Measurements from ENCODE around the gene ZFHX3.

DNA sequence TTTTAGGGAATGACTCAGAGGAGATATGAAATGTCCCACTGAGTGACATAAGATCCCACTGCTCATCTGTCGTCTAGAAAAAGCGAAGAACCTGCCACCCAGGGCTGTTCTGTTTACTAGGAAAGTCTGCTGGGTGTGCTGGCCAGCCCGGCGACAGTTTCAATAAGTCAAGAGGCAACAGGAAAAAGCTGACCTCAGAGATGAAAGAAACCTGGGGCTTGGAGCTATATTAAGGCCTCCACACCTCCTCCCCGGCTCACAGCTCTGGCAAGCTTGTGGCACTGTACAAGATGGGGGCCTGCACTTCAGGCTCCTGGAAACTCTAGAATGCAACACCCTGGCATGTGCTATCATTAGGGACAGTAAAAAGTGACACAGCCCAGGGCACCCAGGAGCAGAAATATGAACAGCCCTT is 10.6 kb downstream of the ZFHX3 start:
- no peak for TF ChIP-seq EZH2 (IDR thresholded peaks at IDR 0.05; ENCODE audit: low read depth, low read length, severe bottlenecking)
- no peak for TF ChIP-seq CTCF (IDR thresholded peaks at IDR 0.05; ENCODE audit: control extremely low read depth in 1 of 3, insufficient read depth in 1 of 3, low read depth in 1 of 3, low read length in 3 of 3)
- TF ChIP-seq TAF1 (IDR thresholded peaks at IDR 0.05; ENCODE audit: low read depth, low read length), result no peak
- no peak for TF ChIP-seq ZNF274 (IDR thresholded peaks at IDR 0.05; ENCODE audit: borderline replicate concordance, extremely low read depth, low read length)
- no peak for TF ChIP-seq SIRT6 (IDR thresholded peaks at IDR 0.05; ENCODE audit: low read length)
- TF ChIP-seq EP300 (IDR thresholded peaks at IDR 0.05; ENCODE audit: borderline replicate concordance in 1 of 2, low read depth in 2 of 2, low read length in 2 of 2), result no peak
- TF ChIP-seq, protein P1, sequence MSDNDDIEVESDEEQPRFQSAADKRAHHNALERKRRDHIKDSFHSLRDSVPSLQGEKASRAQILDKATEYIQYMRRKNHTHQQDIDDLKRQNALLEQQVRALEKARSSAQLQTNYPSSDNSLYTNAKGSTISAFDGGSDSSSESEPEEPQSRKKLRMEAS (IDR thresholded peaks at IDR 0.05), result no peak
- TF ChIP-seq SIN3A (conservative IDR thresholded peaks at IDR 0.05 in 1 of 2, IDR thresholded peaks at IDR 0.05 in 1 of 2; ENCODE audit: low read depth in 1 of 2, low read length in 2 of 2), result no peak
- TF ChIP-seq POLR2AphosphoS5 (IDR thresholded peaks at IDR 0.05; ENCODE audit: low read depth, low read length), result no peak
- no peak for TF ChIP-seq POLR2A (IDR thresholded peaks at IDR 0.05; ENCODE audit: control extremely low read depth in 1 of 2, low read depth in 2 of 2, low read length in 2 of 2)
- no peak for TF ChIP-seq TCF12 (IDR thresholded peaks at IDR 0.05; ENCODE audit: low read depth, low read length)
- TF ChIP-seq, protein P2, sequence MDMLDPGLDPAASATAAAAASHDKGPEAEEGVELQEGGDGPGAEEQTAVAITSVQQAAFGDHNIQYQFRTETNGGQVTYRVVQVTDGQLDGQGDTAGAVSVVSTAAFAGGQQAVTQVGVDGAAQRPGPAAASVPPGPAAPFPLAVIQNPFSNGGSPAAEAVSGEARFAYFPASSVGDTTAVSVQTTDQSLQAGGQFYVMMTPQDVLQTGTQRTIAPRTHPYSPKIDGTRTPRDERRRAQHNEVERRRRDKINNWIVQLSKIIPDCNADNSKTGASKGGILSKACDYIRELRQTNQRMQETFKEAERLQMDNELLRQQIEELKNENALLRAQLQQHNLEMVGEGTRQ (IDR thresholded peaks at IDR 0.05; ENCODE audit: low read length), result no peak
